Fibroblast of lung (primary cell): ENCODE results near the gene ACTMAP.

Experiments used
- CTCF ChIP-seq, 2 donors: IDR thresholded peaks in 1 of 2; conservative IDR thresholded peaks in 1 of 2; 1 replicate in 1 of 2; 2 replicates in 1 of 2; pipeline ENCODE4 v1.5.1; 2011 to 2012; ENCODE audit warnings: low read length in 2 of 2, control low read depth in 1 of 2, inconsistent platforms in 1 of 2, low read depth in 1 of 2, mild to moderate bottlenecking in 1 of 2
- EZH2 ChIP-seq: IDR thresholded peaks from 2 replicates; pipeline ENCODE4 v1.5.1; 2012; ENCODE audit warnings: low read length, control low read depth, mild to moderate bottlenecking; ENCODE audit errors: missing control alignments

DNA sequence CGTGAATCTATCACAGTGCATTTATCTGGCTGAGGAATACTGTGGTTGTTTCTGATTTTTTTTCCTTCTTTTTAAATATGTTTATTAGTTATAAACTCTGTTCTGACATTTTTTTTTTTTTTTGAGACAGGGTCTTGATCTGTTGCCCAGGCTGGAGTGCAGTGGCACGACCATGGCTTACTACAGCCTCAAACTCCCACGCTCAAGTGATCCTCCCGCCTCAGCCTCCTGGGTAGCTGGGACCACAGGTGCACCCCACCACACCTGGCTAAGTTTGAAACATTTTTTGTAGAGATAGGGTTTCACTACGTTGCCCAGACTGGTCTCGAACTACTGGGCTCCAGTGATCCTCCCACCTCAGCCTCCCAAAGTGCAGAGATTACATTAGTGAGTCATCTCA lies 53.3 kb downstream of the ACTMAP start:
- TF ChIP-seq CTCF (conservative IDR thresholded peaks at IDR 0.05 in 1 of 2, IDR thresholded peaks at IDR 0.05 in 1 of 2; ENCODE audit: low read depth in 1 of 2, low read length in 2 of 2) (no peak), EZH2 (no peak)
